HCT116 (cell line): Measurements from ENCODE around the gene CIP2A. TPM values are rescaled to one million over a fixed set of nuclear protein-coding genes. Genes with fewer than 3 reads are reported as not detected.

ENCODE experiments used
- ATAC-seq: fragments of 200-7000 bp; cut with Tn5 transposase; 2 replicates; pipeline ENCODE4 v1.9.1; 2020; ENCODE audit warnings: mild to moderate bottlenecking, moderate library complexity
- BruUV-seq: library from RNA; stranded (reverse); fragments of 400-500 nt; replicated peaks from 2 replicates; lab custom pipeline; 2021; lab: Mats Ljungman, UMichigan
- CTCF ChIA-PET: fragments of 300-600 bp; sonication (Branson Sonifier 250); formaldehyde crosslinking; loops from one replicate; lab custom pipeline; 2021; ENCODE audit warnings: antibody characterized with exemption; lab: Charles Lee
- POLR2A ChIA-PET: fragments of 300-600, 350-600 bp; sonication (Branson Sonifier 250); formaldehyde crosslinking; loops from one replicate; lab custom pipeline; 2021; ENCODE audit warnings: antibody characterized with exemption; lab: Charles Lee
- RAD21 ChIA-PET, 2 experiments: fragments of 300-600 bp; sonication (Branson Sonifier 250); formaldehyde crosslinking; loops; one replicate each; lab custom pipeline; 2023; ENCODE audit warnings: low total read pairs in 2 of 2; ENCODE audit not compliant: uncharacterized antibody in 2 of 2, unreplicated experiment in 2 of 2, low non-redundant PET in 1 of 2; lab: Charles Lee
- DNase-seq: peaks from one replicate; pipeline ENCODE4 v3.0.0-alpha.2; 2010; ENCODE audit warnings: low read depth, low spot score
- H2AFZ ChIP-seq: fragments of 200-600 bp; shearing (Covaris generic), sonication (generic); 2 replicates; pipeline ENCODE4 v1.6.1; 2017; ENCODE audit warnings: low read depth, mixed run types, mixed read lengths, antibody characterized with exemption, low read length; ENCODE audit not compliant: poor library complexity, severe bottlenecking
- H3K27ac ChIP-seq: 2 replicates; pipeline ENCODE4 v1.5.1; 2012; ENCODE audit warnings: low read depth, low read length
- H3K27me3 ChIP-seq: fragments of 200-600 bp; sonication (generic); 2 replicates; pipeline ENCODE4 v1.6.1; 2016; ENCODE audit warnings: mixed run types, low read length, mixed read lengths; ENCODE audit not compliant: insufficient read depth
- H3K36me3 ChIP-seq, 2 experiments: fragments of 200-500 bp in 1 of 2; fragments of 200-600 bp in 1 of 2; sonication (Bioruptor generic) in 1 of 2; sonication (generic) in 1 of 2; 2 replicates each; pipeline versions ENCODE4 v1.5.1 to v1.6.1; 2014 to 2016; ENCODE audit warnings: low read length in 2 of 2, inconsistent platforms in 1 of 2, mixed read lengths in 1 of 2, mixed run types in 1 of 2; ENCODE audit not compliant: insufficient read depth in 2 of 2, control insufficient read depth in 1 of 2
- H3K4me1 ChIP-seq, 2 experiments: fragments of 200-600 bp in 1 of 2; sonication (generic) in 1 of 2; 2 replicates each; pipeline versions ENCODE4 v1.5.1 to v1.6.1; 2012 to 2017; ENCODE audit warnings: low read length in 2 of 2, inconsistent platforms in 1 of 2, mild to moderate bottlenecking in 1 of 2, mixed read lengths in 1 of 2, mixed run types in 1 of 2, moderate library complexity in 1 of 2; ENCODE audit not compliant: insufficient read depth in 2 of 2, control insufficient read depth in 1 of 2
- H3K4me2 ChIP-seq: fragments of 200-600 bp; sonication (generic); 2 replicates; pipeline ENCODE4 v1.6.1; 2017; ENCODE audit warnings: mixed run types, low read length, mixed read lengths
- H3K4me3 ChIP-seq, 2 experiments: fragments of 200-600 bp in 1 of 2; sonication (generic) in 1 of 2; replicated peaks in 1 of 2; 2 replicates each; pipeline ENCODE4 v1.5.1; 2011 to 2016; ENCODE audit warnings: low read length in 2 of 2, control low read depth in 1 of 2, low read depth in 1 of 2, mild to moderate bottlenecking in 1 of 2, mixed read lengths in 1 of 2, mixed run types in 1 of 2
- H3K79me2 ChIP-seq: fragments of 200-600 bp; sonication (generic); 2 replicates; pipeline ENCODE4 v1.6.1; 2017; ENCODE audit warnings: mild to moderate bottlenecking, mixed run types, low read length, moderate library complexity, mixed read lengths; ENCODE audit not compliant: insufficient read depth
- H3K9ac ChIP-seq: fragments of 200-600 bp; sonication (generic); 2 replicates; pipeline ENCODE4 v1.6.1; 2016; ENCODE audit warnings: low read length, mixed read lengths
- H3K9me2 ChIP-seq: fragments of 200-600 bp; sonication (generic), shearing (Covaris generic); 2 replicates; pipeline ENCODE4 v1.6.1; 2017; ENCODE audit warnings: mixed run types, mild to moderate bottlenecking, moderate library complexity; ENCODE audit not compliant: insufficient read depth
- H3K9me3 ChIP-seq, 2 experiments: fragments of 200-500 bp in 1 of 2; fragments of 200-600 bp in 1 of 2; sonication (Bioruptor generic) in 1 of 2; sonication (generic) in 1 of 2; 2 replicates each; pipeline ENCODE4 v1.6.1; 2014 to 2017; ENCODE audit warnings: low read length in 2 of 2, mixed read lengths in 2 of 2, inconsistent platforms in 1 of 2, low read depth in 1 of 2, mild to moderate bottlenecking in 1 of 2, mixed run types in 1 of 2, moderate library complexity in 1 of 2; ENCODE audit not compliant: control insufficient read depth in 1 of 2, insufficient read depth in 1 of 2
- H4K20me1 ChIP-seq: fragments of 200-600 bp; sonication (generic), shearing (Covaris generic); 2 replicates; pipeline ENCODE4 v1.6.1; 2017; ENCODE audit warnings: mixed run types, mild to moderate bottlenecking, moderate library complexity; ENCODE audit not compliant: insufficient read depth
- ATF3 ChIP-seq: IDR thresholded peaks from 2 replicates; pipeline ENCODE4 v1.6.1; 2012
- CBX3 ChIP-seq: IDR thresholded peaks from 2 replicates; pipeline ENCODE4 v1.6.1; 2012; ENCODE audit warnings: low read depth
- CEBPB ChIP-seq: IDR thresholded peaks from 2 replicates; pipeline ENCODE4 v1.6.1; 2012; ENCODE audit warnings: low read depth
- CTCF ChIP-seq, 3 experiments: fragments of 200-600 bp in 1 of 3; sonication (generic) in 1 of 3; IDR thresholded peaks in 2 of 3; conservative IDR thresholded peaks in 1 of 3; 2 replicates each; pipeline ENCODE4 v1.5.1; 2012 to 2017; ENCODE audit warnings: low read depth in 2 of 3, low read length in 2 of 3, antibody characterized with exemption in 1 of 3, borderline replicate concordance in 1 of 3, control low read depth in 1 of 3, mild to moderate bottlenecking in 1 of 3, mixed read lengths in 1 of 3, mixed run types in 1 of 3, moderate library complexity in 1 of 3; ENCODE audit not compliant: insufficient read depth in 1 of 3
- EGR1 ChIP-seq: IDR thresholded peaks from 2 replicates; pipeline ENCODE4 v1.6.1; 2012; ENCODE audit warnings: low read depth
- ELF1 ChIP-seq: IDR thresholded peaks from 2 replicates; pipeline ENCODE4 v1.6.1; 2012; ENCODE audit warnings: low read depth, borderline replicate concordance
- EZH2 ChIP-seq: fragments of 200-600 bp; sonication (generic); IDR thresholded peaks from 2 replicates; pipeline ENCODE4 v1.6.1; 2017; ENCODE audit warnings: antibody characterized with exemption, mixed run types
- EZH2phosphoT487 ChIP-seq: fragments of 200-600 bp; IDR thresholded peaks from 2 replicates; pipeline ENCODE4 v1.6.1; 2018; ENCODE audit warnings: antibody characterized with exemption, borderline replicate concordance
- FOSL1 ChIP-seq: IDR thresholded peaks from 2 replicates; pipeline ENCODE4 v1.6.1; 2012; ENCODE audit warnings: low read depth
- JUND ChIP-seq: IDR thresholded peaks from 2 replicates; pipeline ENCODE4 v1.6.1; 2012
- POLR2AphosphoS5 ChIP-seq: IDR thresholded peaks from 2 replicates; pipeline ENCODE4 v1.6.1; 2011; ENCODE audit warnings: mild to moderate bottlenecking, low read depth, low read length, moderate library complexity
- RAD21 ChIP-seq: IDR thresholded peaks from 2 replicates; pipeline ENCODE4 v1.6.1; 2012; ENCODE audit warnings: low read depth, mild to moderate bottlenecking
- SIN3A ChIP-seq: IDR thresholded peaks from 2 replicates; pipeline ENCODE4 v1.6.1; 2012; ENCODE audit warnings: low read depth
- SP1 ChIP-seq: IDR thresholded peaks from 2 replicates; pipeline ENCODE4 v1.6.1; 2012; ENCODE audit warnings: low read depth
- SRF ChIP-seq: IDR thresholded peaks from 2 replicates; pipeline ENCODE4 v1.6.1; 2012; ENCODE audit warnings: low read depth
- TCF7L2 ChIP-seq: IDR thresholded peaks from 2 replicates; pipeline ENCODE4 v1.7.0; 2011; ENCODE audit warnings: borderline replicate concordance, inconsistent platforms; ENCODE audit not compliant: insufficient read depth, insufficient read length; ENCODE audit errors: extremely low read depth
- ZBTB33 ChIP-seq: IDR thresholded peaks from 2 replicates; pipeline ENCODE4 v1.6.1; 2011; ENCODE audit warnings: mild to moderate bottlenecking, low read length, moderate library complexity; ENCODE audit not compliant: insufficient replicate concordance; ENCODE audit errors: extremely low read depth
- ZNF274 ChIP-seq: fragments of 200-500 bp; sonication (Bioruptor generic); IDR thresholded peaks from 2 replicates; pipeline ENCODE4 v1.6.1; 2014; ENCODE audit warnings: mild to moderate bottlenecking, low read depth, low read length, inconsistent platforms
- intact Hi-C: fragments of 100-400 bp; cut with micrococcal nuclease; formaldehyde crosslinking; loops from 2 replicates; pipeline ENCODE4 v1.10.0; 2022
- total RNA-seq: library from RNA; stranded (reverse); gene quantifications from one replicate; pipeline ENCODE4 v1.2.1, GENCODE V29; 2021; ENCODE audit not compliant: unreplicated experiment
- TF ChIP-seq, protein P1 (sequence below): IDR thresholded peaks from 2 replicates; pipeline ENCODE4 v1.6.1; 2012

Gene CIP2A
- total RNA-seq, 1 experiment from 2014 or later: 41.6 TPM

GRCh38 chr3:108602935-108603294 lies 13.7 kb upstream of the CIP2A start:
- no peaks in the 10 kb centered on the region for H3K9me2 ChIP-seq
- ATAC-seq (no peak), DNase-seq (no peak)
- no TSS peak for BruUV-seq
- TF ChIP-seq ELF1 (no peak), RAD21 (no peak), SRF (no peak), CEBPB (no peak), SP1 (no peak), FOSL1 (no peak), ZBTB33 (no peak), ZNF274 (no peak), SIN3A (no peak), TCF7L2 (no peak), EGR1 (no peak), POLR2AphosphoS5 (no peak), EZH2 (no peak), ATF3 (no peak), JUND (no peak), EZH2phosphoT487 (no peak), CTCF (IDR thresholded peaks at IDR 0.05 in 2 of 3, conservative IDR thresholded peaks at IDR 0.05 in 1 of 3; ENCODE audit: borderline replicate concordance in 1 of 3, insufficient read depth in 1 of 3, low read depth in 2 of 3, low read length in 2 of 3) (no peak), CBX3 (no peak)
- TF ChIP-seq, protein P1, sequence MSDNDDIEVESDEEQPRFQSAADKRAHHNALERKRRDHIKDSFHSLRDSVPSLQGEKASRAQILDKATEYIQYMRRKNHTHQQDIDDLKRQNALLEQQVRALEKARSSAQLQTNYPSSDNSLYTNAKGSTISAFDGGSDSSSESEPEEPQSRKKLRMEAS: no peak
- TF ChIP-seq, all 23 proteins: peak for 0
- no peaks in the 10 kb centered on the region for H3K27me3 ChIP-seq
- H3K9me3 ChIP-seq: no peaks in the 10 kb centered on the region
- no peak overlapping the region for H3K9ac ChIP-seq
- H3K4me2 ChIP-seq: no peak overlapping the region
- no peaks in the 10 kb centered on the region for H3K4me1 ChIP-seq
- intact Hi-C loops: no loop called here
- ChIA-PET RAD21 (no interaction called here), CTCF (no interaction called here), POLR2A (interaction anchor here (1.7 to 3.5 kb wide), 2 partner anchors 10 to 13 kb away, joined by 4 to 12 read pairs; partner anchors contain the start of genes CIP2A and DZIP3)
- H3K27ac ChIP-seq: no peak overlapping the region
- H3K36me3 ChIP-seq: 0 out of 4 replicates have a peak, but pooled peaks cover 0 to 3% of the 10 kb centered on the region in 2 experiments
- H4K20me1 ChIP-seq: no peaks in the 10 kb centered on the region
- H2AFZ ChIP-seq: no peak overlapping the region
- H3K79me2 ChIP-seq: no peaks in the 10 kb centered on the region
- no peak overlapping the region for H3K4me3 ChIP-seq
